SK-N-SH (cell line): Measurements from ENCODE around the gene ATP8A2. TPM values are rescaled to one million over a fixed set of nuclear protein-coding genes. Genes with fewer than 3 reads are reported as not detected.

ENCODE experiments used
- CTCF ChIA-PET: fragments of 300-600, 350-600 bp; formaldehyde crosslinking; extraction: SDS; loops from one replicate; lab custom pipeline; 2021; lab: Yijun Ruan, JAX
- POLR2A ChIA-PET: fragments of 350-600 bp; sonication (Branson Sonifier 250); formaldehyde crosslinking; extraction: SDS; loops from one replicate; lab custom pipeline; 2020; ENCODE audit warnings: antibody characterized with exemption, inconsistent platforms; lab: Yijun Ruan, JAX
- DNase-seq: peaks from one replicate; pipeline ENCODE4 v3.0.0; 2012
- H2AFZ ChIP-seq: fragments of 200-600 bp; sonication (generic); 2 replicates; pipeline ENCODE4 v1.8.1; 2016; ENCODE audit warnings: antibody characterized with exemption, mild to moderate bottlenecking, low read depth
- H3F3A ChIP-seq: fragments of 200-600 bp; sonication (generic); replicated peaks from 2 replicates; pipeline ENCODE3; 2016; ENCODE audit warnings: antibody characterized with exemption, mild to moderate bottlenecking; ENCODE audit not compliant: insufficient read depth
- H3K27ac ChIP-seq, 2 experiments: fragments of 200-500 bp in 1 of 2; fragments of 200-600 bp in 1 of 2; sonication (Bioruptor generic) in 1 of 2; sonication (generic), shearing (Covaris generic) in 1 of 2; 2 replicates each; pipeline versions ENCODE4 v1.5.1 to v1.6.1; 2014 to 2016; ENCODE audit warnings: low read depth in 2 of 2, inconsistent platforms in 1 of 2, low read length in 1 of 2, mild to moderate bottlenecking in 1 of 2, mixed read lengths in 1 of 2
- H3K27me3 ChIP-seq: fragments of 200-600 bp; sonication (generic), shearing (Covaris generic); 2 replicates; pipeline ENCODE4 v1.6.1; 2016; ENCODE audit warnings: mixed run types; ENCODE audit not compliant: insufficient read depth
- H3K36me3 ChIP-seq, 2 experiments: fragments of 200-500 bp in 1 of 2; fragments of 200-600 bp in 1 of 2; sonication (Bioruptor generic) in 1 of 2; sonication (generic) in 1 of 2; replicated peaks in 1 of 2; 2 replicates each; pipeline versions ENCODE3 to v1.5.1; 2014 to 2016; ENCODE audit warnings: low read length in 1 of 2, mild to moderate bottlenecking in 1 of 2; ENCODE audit not compliant: insufficient read depth in 2 of 2, control insufficient read depth in 1 of 2
- H3K4me1 ChIP-seq, 2 experiments: fragments of 200-500 bp in 1 of 2; fragments of 200-600 bp in 1 of 2; sonication (Bioruptor generic) in 1 of 2; sonication (generic), shearing (Covaris generic) in 1 of 2; 2 replicates each; pipeline versions ENCODE4 v1.5.1 to v1.6.1; 2014 to 2016; ENCODE audit warnings: low read depth in 1 of 2, low read length in 1 of 2, mixed run types in 1 of 2; ENCODE audit not compliant: insufficient read depth in 2 of 2, control insufficient read depth in 1 of 2
- H3K4me2 ChIP-seq: fragments of 200-600 bp; sonication (generic), shearing (Covaris generic); 2 replicates; pipeline ENCODE4 v1.6.1; 2017; ENCODE audit warnings: mixed run types
- H3K4me3 ChIP-seq, 2 experiments: fragments of 200-500 bp in 1 of 2; fragments of 200-600 bp in 1 of 2; sonication (Bioruptor generic) in 1 of 2; sonication (generic), shearing (Covaris generic) in 1 of 2; 2 replicates each; pipeline versions ENCODE4 v1.5.1 to v1.8.1; 2014 to 2016; ENCODE audit warnings: low read depth in 2 of 2, inconsistent platforms in 1 of 2, low read length in 1 of 2, mild to moderate bottlenecking in 1 of 2, mixed read lengths in 1 of 2, moderate library complexity in 1 of 2
- H3K79me2 ChIP-seq: fragments of 200-600 bp; sonication (generic); 2 replicates; pipeline ENCODE4 v1.8.1; 2017; ENCODE audit warnings: mild to moderate bottlenecking; ENCODE audit not compliant: insufficient read depth
- H3K9ac ChIP-seq: fragments of 200-600 bp; sonication (generic); 2 replicates; pipeline ENCODE4 v1.6.1; 2017; ENCODE audit warnings: mixed run types
- H3K9me2 ChIP-seq: fragments of 200-600 bp; sonication (generic); 2 replicates; pipeline ENCODE4 v1.6.1; 2017; ENCODE audit warnings: mixed run types
- H3K9me3 ChIP-seq: fragments of 200-600 bp; sonication (generic); 2 replicates; pipeline ENCODE4 v1.6.1; 2017; ENCODE audit warnings: mixed run types, mild to moderate bottlenecking, moderate library complexity
- H4K20me1 ChIP-seq: fragments of 200-600 bp; sonication (generic); 2 replicates; pipeline ENCODE4 v1.6.1; 2017; ENCODE audit warnings: mild to moderate bottlenecking, mixed run types; ENCODE audit not compliant: insufficient read depth
- ELF1 ChIP-seq: IDR thresholded peaks from 2 replicates; pipeline ENCODE4 v1.4.0; 2012
- EZH2phosphoT487 ChIP-seq: fragments of 200-600 bp; sonication (generic); IDR thresholded peaks from 2 replicates; pipeline ENCODE4 v1.6.1; 2017; ENCODE audit warnings: low read depth, mixed run types, mild to moderate bottlenecking, antibody characterized with exemption, moderate library complexity, borderline replicate concordance
- FOXJ3 ChIP-seq: sonication (generic); formaldehyde crosslinking; IDR thresholded peaks from 2 replicates; pipeline ENCODE4 v1.5.1; 2020; ENCODE audit warnings: mild to moderate bottlenecking, missing genetic modification reagents
- GABPA ChIP-seq: IDR thresholded peaks from 2 replicates; pipeline ENCODE4 v1.4.0; 2012; ENCODE audit warnings: low read depth, mild to moderate bottlenecking
- JUND ChIP-seq: IDR thresholded peaks from 2 replicates; pipeline ENCODE4 v1.4.0; 2012
- MEF2A ChIP-seq: IDR thresholded peaks from 2 replicates; pipeline ENCODE4 v1.4.0; 2012; ENCODE audit warnings: low read depth, borderline replicate concordance
- NFIC ChIP-seq: IDR thresholded peaks from 2 replicates; pipeline ENCODE4 v1.4.0; 2012; ENCODE audit warnings: borderline replicate concordance
- NRF1 ChIP-seq: IDR thresholded peaks from 2 replicates; pipeline ENCODE4 v1.6.1; 2012; ENCODE audit warnings: low read depth, mild to moderate bottlenecking, low read length
- POLR2AphosphoS5 ChIP-seq: IDR thresholded peaks from 2 replicates; pipeline ENCODE4 v1.6.1; 2012; ENCODE audit warnings: low read depth, low read length
- RFX5 ChIP-seq: IDR thresholded peaks from 2 replicates; pipeline ENCODE4 v1.6.1; 2012; ENCODE audit warnings: mild to moderate bottlenecking, improper control_type of control experiment, low read length
- RXRA ChIP-seq: IDR thresholded peaks from 2 replicates; pipeline ENCODE4 v1.4.0; 2012; ENCODE audit warnings: low read depth, mild to moderate bottlenecking, borderline replicate concordance
- SIN3A ChIP-seq: IDR thresholded peaks from 2 replicates; pipeline ENCODE4 v1.6.1; 2012; ENCODE audit warnings: low read depth, mild to moderate bottlenecking, low read length, moderate library complexity, borderline replicate concordance
- TAF1 ChIP-seq: IDR thresholded peaks from 2 replicates; pipeline ENCODE4 v1.6.1; 2012; ENCODE audit warnings: low read depth, mild to moderate bottlenecking, low read length, moderate library complexity, borderline replicate concordance
- YY1 ChIP-seq: IDR thresholded peaks from 2 replicates; pipeline ENCODE4 v1.4.0; 2012; ENCODE audit warnings: low read depth, mild to moderate bottlenecking
- WGBS: methylation state at CpG from one replicate; pipeline ENCODE4 v1.1.6; 2017; ENCODE audit warnings: low lambda C conversion rate; 5-methylcytosine and 5-hydroxymethylcytosine counted together
- polyA plus RNA-seq, 3 experiments: library from polyadenylated mRNA; depleted of rRNA; stranded (reverse); fragments of >200 nt; gene quantifications; 2 replicates each; pipeline ENCODE4 v1.2.3, GENCODE V29; 2012
- TF ChIP-seq, protein P1 (sequence below): IDR thresholded peaks from 2 replicates; pipeline ENCODE4 v1.4.0; 2012; ENCODE audit warnings: low read depth
- TF ChIP-seq, protein P2 (sequence below): fragments of 200-600 bp; sonication (generic); IDR thresholded peaks from 2 replicates; pipeline ENCODE4 v1.6.1; 2017; ENCODE audit warnings: antibody characterized with exemption, mild to moderate bottlenecking, moderate library complexity
- TF ChIP-seq, protein P3 (sequence below): IDR thresholded peaks from 2 replicates; pipeline ENCODE4 v1.6.1; 2012; ENCODE audit warnings: mild to moderate bottlenecking, low read depth, low read length, moderate library complexity
- TF ChIP-seq, protein P4 (sequence below): IDR thresholded peaks from 2 replicates; pipeline ENCODE4 v1.4.0; 2012; ENCODE audit warnings: low read depth, borderline replicate concordance
- TF ChIP-seq, protein P5 (sequence below): IDR thresholded peaks from 2 replicates; pipeline ENCODE4 v1.4.0; 2012; ENCODE audit warnings: low read depth, borderline replicate concordance

ATP8A2 gene
- polyA plus RNA-seq, 1 of the 3 experiments (the other 2 are of a cell fraction) = 0.02 TPM

DNA sequence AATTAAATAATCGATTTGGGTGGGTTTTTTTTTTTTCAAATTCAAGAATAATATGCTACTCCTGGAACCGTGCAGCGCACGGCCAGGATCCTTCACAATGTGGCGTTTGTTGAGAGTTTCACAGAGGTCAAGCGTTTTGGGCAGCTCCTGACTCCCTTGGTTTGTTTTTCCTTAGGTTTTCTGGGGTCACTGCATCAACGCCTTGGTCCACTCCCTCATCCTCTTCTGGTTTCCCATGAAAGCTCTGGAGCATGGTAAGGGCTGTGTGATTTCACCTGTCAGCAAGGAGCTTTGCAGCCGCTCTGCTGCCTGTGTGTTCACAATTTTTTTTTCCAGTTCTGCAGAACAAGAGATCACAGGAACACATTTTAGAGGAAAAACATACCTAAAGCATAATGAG lies 467.6 kb downstream of the ATP8A2 start:
- H3K4me2 ChIP-seq = no peak overlapping the region
- H3K4me3 ChIP-seq = no peak overlapping the region
- H2AFZ ChIP-seq = no peak overlapping the region
- no peaks in the 10 kb centered on the region for H3K27me3 ChIP-seq
- CTCF ChIA-PET = no interaction called here
- no peaks in the 10 kb centered on the region for H3K9me3 ChIP-seq
- no peak overlapping the region for H3K9ac ChIP-seq
- H4K20me1 ChIP-seq = no peaks in the 10 kb centered on the region
- no peaks in the 10 kb centered on the region for H3F3A ChIP-seq
- TF ChIP-seq MEF2A (no peak), NRF1 (no peak), EZH2phosphoT487 (no peak), SIN3A (no peak), NFIC (no peak), YY1 (no peak)
- TF ChIP-seq, protein P1, sequence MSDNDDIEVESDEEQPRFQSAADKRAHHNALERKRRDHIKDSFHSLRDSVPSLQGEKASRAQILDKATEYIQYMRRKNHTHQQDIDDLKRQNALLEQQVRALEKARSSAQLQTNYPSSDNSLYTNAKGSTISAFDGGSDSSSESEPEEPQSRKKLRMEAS = no peak
- TF ChIP-seq, protein P2, sequence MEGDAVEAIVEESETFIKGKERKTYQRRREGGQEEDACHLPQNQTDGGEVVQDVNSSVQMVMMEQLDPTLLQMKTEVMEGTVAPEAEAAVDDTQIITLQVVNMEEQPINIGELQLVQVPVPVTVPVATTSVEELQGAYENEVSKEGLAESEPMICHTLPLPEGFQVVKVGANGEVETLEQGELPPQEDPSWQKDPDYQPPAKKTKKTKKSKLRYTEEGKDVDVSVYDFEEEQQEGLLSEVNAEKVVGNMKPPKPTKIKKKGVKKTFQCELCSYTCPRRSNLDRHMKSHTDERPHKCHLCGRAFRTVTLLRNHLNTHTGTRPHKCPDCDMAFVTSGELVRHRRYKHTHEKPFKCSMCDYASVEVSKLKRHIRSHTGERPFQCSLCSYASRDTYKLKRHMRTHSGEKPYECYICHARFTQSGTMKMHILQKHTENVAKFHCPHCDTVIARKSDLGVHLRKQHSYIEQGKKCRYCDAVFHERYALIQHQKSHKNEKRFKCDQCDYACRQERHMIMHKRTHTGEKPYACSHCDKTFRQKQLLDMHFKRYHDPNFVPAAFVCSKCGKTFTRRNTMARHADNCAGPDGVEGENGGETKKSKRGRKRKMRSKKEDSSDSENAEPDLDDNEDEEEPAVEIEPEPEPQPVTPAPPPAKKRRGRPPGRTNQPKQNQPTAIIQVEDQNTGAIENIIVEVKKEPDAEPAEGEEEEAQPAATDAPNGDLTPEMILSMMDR = no peak
- 49% methylated on average over 8 of the region's 8 CpGs for WGBS
- POLR2A ChIA-PET = no interaction called here
- DNase-seq = no peak
- no peaks in the 10 kb centered on the region for H3K36me3 ChIP-seq
- H3K27ac ChIP-seq = no peak overlapping the region
- H3K79me2 ChIP-seq = no peaks in the 10 kb centered on the region
- no peaks in the 10 kb centered on the region for H3K9me2 ChIP-seq
- H3K4me1 ChIP-seq = no peaks in the 10 kb centered on the region; a peak in 1 of 4 replicates

DNA sequence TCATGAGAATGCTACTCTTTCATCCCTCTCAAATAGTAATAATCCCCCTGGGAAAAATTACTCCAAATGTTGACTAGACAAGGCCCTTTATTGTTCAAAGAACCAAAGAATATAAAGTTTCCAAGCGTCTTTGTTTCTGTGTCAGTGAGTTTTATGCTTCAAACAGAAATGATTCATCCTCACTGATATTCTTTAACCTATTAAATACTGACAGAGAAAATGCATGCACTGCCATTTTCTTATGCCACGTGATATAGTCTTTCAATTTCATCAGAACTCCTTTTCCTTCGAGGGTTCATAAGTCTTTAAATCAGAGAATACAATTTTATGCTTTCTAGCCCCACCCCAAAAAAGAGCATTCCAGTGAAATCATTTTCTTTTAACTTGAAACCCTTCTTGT lies 468.5 kb downstream of the ATP8A2 start:
- no peak overlapping the region for H3K4me2 ChIP-seq
- no peaks in the 10 kb centered on the region for H3F3A ChIP-seq

More for the DNA sequence above, 468.5 kb downstream of the ATP8A2 start:
- WGBS = 19% methylated on average over 3 of the region's 3 CpGs
- ChIA-PET POLR2A (no interaction called here), CTCF (no interaction called here)
- Histone ChIP-seq H3K9me2 (no peaks in the 10 kb centered on the region), H3K4me3 (no peak overlapping the region), H3K27me3 (no peaks in the 10 kb centered on the region), H3K9ac (no peak overlapping the region), H3K79me2 (no peaks in the 10 kb centered on the region), H3K36me3 (no peaks in the 10 kb centered on the region), H4K20me1 (no peaks in the 10 kb centered on the region), H3K4me1 (no peaks in the 10 kb centered on the region; a peak in 1 of 4 replicates), H3K9me3 (no peaks in the 10 kb centered on the region), H2AFZ (no peak overlapping the region), H3K27ac (no peak overlapping the region)
- TF ChIP-seq YY1 (no peak), MEF2A (no peak), POLR2AphosphoS5 (no peak), NRF1 (no peak), RFX5 (no peak), JUND (no peak), TAF1 (no peak), RXRA (no peak), ELF1 (no peak), EZH2phosphoT487 (no peak), GABPA (no peak), FOXJ3 (CRISPR knock-in tag) (no peak)
- TF ChIP-seq, protein P3, sequence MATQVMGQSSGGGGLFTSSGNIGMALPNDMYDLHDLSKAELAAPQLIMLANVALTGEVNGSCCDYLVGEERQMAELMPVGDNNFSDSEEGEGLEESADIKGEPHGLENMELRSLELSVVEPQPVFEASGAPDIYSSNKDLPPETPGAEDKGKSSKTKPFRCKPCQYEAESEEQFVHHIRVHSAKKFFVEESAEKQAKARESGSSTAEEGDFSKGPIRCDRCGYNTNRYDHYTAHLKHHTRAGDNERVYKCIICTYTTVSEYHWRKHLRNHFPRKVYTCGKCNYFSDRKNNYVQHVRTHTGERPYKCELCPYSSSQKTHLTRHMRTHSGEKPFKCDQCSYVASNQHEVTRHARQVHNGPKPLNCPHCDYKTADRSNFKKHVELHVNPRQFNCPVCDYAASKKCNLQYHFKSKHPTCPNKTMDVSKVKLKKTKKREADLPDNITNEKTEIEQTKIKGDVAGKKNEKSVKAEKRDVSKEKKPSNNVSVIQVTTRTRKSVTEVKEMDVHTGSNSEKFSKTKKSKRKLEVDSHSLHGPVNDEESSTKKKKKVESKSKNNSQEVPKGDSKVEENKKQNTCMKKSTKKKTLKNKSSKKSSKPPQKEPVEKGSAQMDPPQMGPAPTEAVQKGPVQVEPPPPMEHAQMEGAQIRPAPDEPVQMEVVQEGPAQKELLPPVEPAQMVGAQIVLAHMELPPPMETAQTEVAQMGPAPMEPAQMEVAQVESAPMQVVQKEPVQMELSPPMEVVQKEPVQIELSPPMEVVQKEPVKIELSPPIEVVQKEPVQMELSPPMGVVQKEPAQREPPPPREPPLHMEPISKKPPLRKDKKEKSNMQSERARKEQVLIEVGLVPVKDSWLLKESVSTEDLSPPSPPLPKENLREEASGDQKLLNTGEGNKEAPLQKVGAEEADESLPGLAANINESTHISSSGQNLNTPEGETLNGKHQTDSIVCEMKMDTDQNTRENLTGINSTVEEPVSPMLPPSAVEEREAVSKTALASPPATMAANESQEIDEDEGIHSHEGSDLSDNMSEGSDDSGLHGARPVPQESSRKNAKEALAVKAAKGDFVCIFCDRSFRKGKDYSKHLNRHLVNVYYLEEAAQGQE = no peak
- TF ChIP-seq, protein P4, sequence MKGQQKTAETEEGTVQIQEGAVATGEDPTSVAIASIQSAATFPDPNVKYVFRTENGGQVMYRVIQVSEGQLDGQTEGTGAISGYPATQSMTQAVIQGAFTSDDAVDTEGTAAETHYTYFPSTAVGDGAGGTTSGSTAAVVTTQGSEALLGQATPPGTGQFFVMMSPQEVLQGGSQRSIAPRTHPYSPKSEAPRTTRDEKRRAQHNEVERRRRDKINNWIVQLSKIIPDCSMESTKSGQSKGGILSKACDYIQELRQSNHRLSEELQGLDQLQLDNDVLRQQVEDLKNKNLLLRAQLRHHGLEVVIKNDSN = no peak
- TF ChIP-seq, protein P5, sequence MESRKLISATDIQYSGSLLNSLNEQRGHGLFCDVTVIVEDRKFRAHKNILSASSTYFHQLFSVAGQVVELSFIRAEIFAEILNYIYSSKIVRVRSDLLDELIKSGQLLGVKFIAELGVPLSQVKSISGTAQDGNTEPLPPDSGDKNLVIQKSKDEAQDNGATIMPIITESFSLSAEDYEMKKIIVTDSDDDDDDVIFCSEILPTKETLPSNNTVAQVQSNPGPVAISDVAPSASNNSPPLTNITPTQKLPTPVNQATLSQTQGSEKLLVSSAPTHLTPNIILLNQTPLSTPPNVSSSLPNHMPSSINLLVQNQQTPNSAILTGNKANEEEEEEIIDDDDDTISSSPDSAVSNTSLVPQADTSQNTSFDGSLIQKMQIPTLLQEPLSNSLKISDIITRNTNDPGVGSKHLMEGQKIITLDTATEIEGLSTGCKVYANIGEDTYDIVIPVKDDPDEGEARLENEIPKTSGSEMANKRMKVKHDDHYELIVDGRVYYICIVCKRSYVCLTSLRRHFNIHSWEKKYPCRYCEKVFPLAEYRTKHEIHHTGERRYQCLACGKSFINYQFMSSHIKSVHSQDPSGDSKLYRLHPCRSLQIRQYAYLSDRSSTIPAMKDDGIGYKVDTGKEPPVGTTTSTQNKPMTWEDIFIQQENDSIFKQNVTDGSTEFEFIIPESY = no peak
- no peak for DNase-seq
